ENCODE data around the gene LCORL.

- TF ChIP-seq CTCF (IDR thresholded peaks at IDR 0.05; ENCODE audit: low read depth, low read length, poor library complexity, severe bottlenecking) (no peak), EZH2phosphoT487 (IDR thresholded peaks at IDR 0.05; ENCODE audit: borderline replicate concordance, low read length) (no peak)
Observed at GRCh38 chr4:17810260-17811077, 211.1 kb downstream of the LCORL start, which contains the start of the genes DCAF16 and NCAPG.
